WTC11 (cell line): Measurements from ENCODE around the gene DHRS4L2. TPM values are rescaled to one million over a fixed set of nuclear protein-coding genes. Genes with fewer than 3 reads are reported as not detected.
"Not testable (repeated sequence)": the region's sequence is repeated elsewhere in the genome, so short reads cannot be mapped to it uniquely, and the experiment has no call there.

Experiments
- ATAC-seq: fragments of 200-7000 bp; cut with Tn5 transposase; 2 replicates; pipeline ENCODE4 v1.10.0; 2021; ENCODE audit warnings: mild to moderate bottlenecking, moderate library complexity
- CTCF ChIA-PET: fragments of 300-600 bp; sonication (Branson Sonifier 250); formaldehyde crosslinking; loops from one replicate; lab custom pipeline; 2021; ENCODE audit warnings: antibody characterized with exemption; lab: Charles Lee
- POLR2A ChIA-PET: fragments of 350-600 bp; sonication (Branson Sonifier 250); formaldehyde crosslinking; loops from one replicate; lab custom pipeline; 2021; ENCODE audit warnings: antibody characterized with exemption; lab: Charles Lee
- DNase-seq: peaks from one replicate; pipeline ENCODE4 v3.0.0; 2021; ENCODE audit warnings: low spot score
- H3K27ac Mint-ChIP-seq: 2 replicates; pipeline ENCODE4 v1.8.0; 2021; ENCODE audit warnings: mixed read lengths
- H3K27me3 Mint-ChIP-seq: 2 replicates; pipeline ENCODE4 v1.8.0; 2021; ENCODE audit warnings: low read depth, mild to moderate bottlenecking, moderate library complexity, mixed read lengths
- H3K36me3 Mint-ChIP-seq: 2 replicates; pipeline ENCODE4 v1.8.0; 2021; ENCODE audit warnings: mixed read lengths
- H3K4me1 Mint-ChIP-seq: 2 replicates; pipeline ENCODE4 v1.8.0; 2022; ENCODE audit warnings: mixed read lengths
- H3K4me3 Mint-ChIP-seq: 2 replicates; pipeline ENCODE4 v1.8.0; 2021; ENCODE audit warnings: mild to moderate bottlenecking, moderate library complexity, mixed read lengths
- H3K9me3 Mint-ChIP-seq: 2 replicates; pipeline ENCODE4 v1.8.0; 2021; ENCODE audit warnings: mixed read lengths
- CREM ChIP-seq: sonication (generic); formaldehyde crosslinking; IDR thresholded peaks from 2 replicates; pipeline ENCODE4 v1.8.1; 2022; ENCODE audit warnings: mild to moderate bottlenecking, missing genetic modification reagents, moderate library complexity
- ETV6 ChIP-seq: sonication (generic); formaldehyde crosslinking; IDR thresholded peaks from 2 replicates; pipeline ENCODE4 v1.8.1; 2022; ENCODE audit warnings: mild to moderate bottlenecking, missing genetic modification reagents
- GTF2I ChIP-seq: fragments of 250-450 bp; sonication (Bioruptor Pico); conservative IDR thresholded peaks from 2 replicates; pipeline ENCODE4 v1.4.0; 2021; ENCODE audit warnings: mild to moderate bottlenecking
- MXD4 ChIP-seq: fragments of 250-450 bp; sonication (Bioruptor Pico); IDR thresholded peaks from 2 replicates; pipeline ENCODE4 v1.8.0; 2021; ENCODE audit warnings: mild to moderate bottlenecking, moderate library complexity, borderline replicate concordance
- MYBL2 ChIP-seq: sonication (generic); formaldehyde crosslinking; IDR thresholded peaks from 2 replicates; pipeline ENCODE4 v1.8.1; 2023; ENCODE audit warnings: mild to moderate bottlenecking, moderate library complexity, missing genetic modification reagents
- NFE2L1 ChIP-seq: sonication (generic); formaldehyde crosslinking; IDR thresholded peaks from 2 replicates; pipeline ENCODE4 v1.8.1; 2023; ENCODE audit warnings: missing genetic modification reagents
- PRRX2 ChIP-seq: fragments of 250-450 bp; sonication (Bioruptor Pico); IDR thresholded peaks from 2 replicates; pipeline ENCODE4 v1.8.0; 2021; ENCODE audit warnings: mild to moderate bottlenecking
- RORB ChIP-seq: fragments of 250-450 bp; sonication (Bioruptor Pico); IDR thresholded peaks from 2 replicates; pipeline ENCODE4 v1.9.0; 2021; ENCODE audit warnings: mild to moderate bottlenecking
- ZNF121 ChIP-seq: sonication (generic); formaldehyde crosslinking; IDR thresholded peaks from 2 replicates; pipeline ENCODE4 v1.8.0; 2023; ENCODE audit warnings: missing genetic modification reagents
- ZNF317 ChIP-seq: sonication (generic); formaldehyde crosslinking; IDR thresholded peaks from 2 replicates; pipeline ENCODE4 v1.8.1; 2023; ENCODE audit warnings: low read depth, mild to moderate bottlenecking, moderate library complexity, missing genetic modification reagents, borderline replicate concordance
- ZNF671 ChIP-seq: fragments of 250-450 bp; sonication (Bioruptor Pico); IDR thresholded peaks from 2 replicates; pipeline ENCODE4 v1.8.0; 2021; ENCODE audit warnings: mild to moderate bottlenecking
- total RNA-seq: library from RNA; stranded (reverse); gene quantifications from 3 replicates; pipeline ENCODE4 v1.2.3, GENCODE V29; 2021
- TF ChIP-seq, protein P1 (sequence below): fragments of 200-600 bp; IDR thresholded peaks from 2 replicates; pipeline ENCODE4 v1.8.0; 2022; ENCODE audit warnings: antibody characterized with exemption
- TF ChIP-seq, protein P2 (sequence below): fragments of 250-450 bp; sonication (Bioruptor Pico); IDR thresholded peaks from 2 replicates; pipeline ENCODE4 v1.9.0; 2021; ENCODE audit warnings: mild to moderate bottlenecking, borderline replicate concordance
- TF ChIP-seq, protein P3 (sequence below): sonication (generic); formaldehyde crosslinking; IDR thresholded peaks from 2 replicates; pipeline ENCODE4 v1.8.0; 2022; ENCODE audit warnings: missing genetic modification reagents
- TF ChIP-seq, protein P4 (sequence below): sonication (generic); formaldehyde crosslinking; IDR thresholded peaks from 2 replicates; pipeline ENCODE4 v1.8.1; 2022; ENCODE audit warnings: missing genetic modification reagents, borderline replicate concordance
- TF ChIP-seq, protein P5 (sequence below): sonication (generic); formaldehyde crosslinking; IDR thresholded peaks from 2 replicates; pipeline ENCODE4 v1.8.0; 2023; ENCODE audit warnings: missing genetic modification reagents
- TF ChIP-seq, protein P6 (sequence below): fragments of 250-450 bp; sonication (Bioruptor Pico); IDR thresholded peaks from 2 replicates; pipeline ENCODE4 v1.9.0; 2021; ENCODE audit warnings: mild to moderate bottlenecking

DHRS4L2 gene
- total RNA-seq, 1 experiment from 2014 or later = 10.2 TPM

DNA sequence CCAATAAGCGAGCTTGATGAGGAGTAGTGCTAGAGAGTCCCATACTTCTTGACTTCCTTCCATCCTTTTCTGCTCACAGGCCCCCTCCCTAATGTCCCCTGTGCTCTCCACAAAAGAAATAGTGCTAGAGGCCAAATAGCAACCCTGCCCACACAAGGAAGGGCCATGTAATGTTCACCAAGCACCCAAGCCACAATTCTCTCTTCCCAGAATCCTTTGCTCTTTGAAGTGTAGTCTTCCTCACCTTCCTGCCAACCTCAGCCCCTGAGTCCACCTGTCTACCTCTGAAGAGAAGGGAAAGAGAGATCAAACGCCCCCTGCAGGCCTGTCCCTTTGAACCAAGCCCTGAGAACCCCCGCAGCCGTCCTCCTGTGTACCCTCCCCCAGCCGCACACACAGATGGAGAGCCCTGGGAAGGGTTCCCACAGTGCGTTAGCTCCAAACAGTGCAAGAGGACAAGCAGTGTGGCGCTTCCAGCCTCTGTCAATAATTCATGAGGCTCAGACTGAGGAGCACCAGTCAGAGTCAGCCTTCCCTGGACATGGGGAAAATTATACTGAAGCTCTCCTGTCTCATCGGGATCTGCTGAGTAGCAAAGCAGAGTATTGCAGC lies 37.0 kb upstream of the DHRS4L2 start:
- H3K9me3 Mint-ChIP-seq = peaks cover 23% of the 10 kb centered on the region
- H3K36me3 Mint-ChIP-seq = peaks cover 3% of the 10 kb centered on the region; the same call in 1 of the 2 replicates
- peaks cover 26% of the 10 kb centered on the region for H3K4me1 Mint-ChIP-seq
- TF ChIP-seq, protein P1, sequence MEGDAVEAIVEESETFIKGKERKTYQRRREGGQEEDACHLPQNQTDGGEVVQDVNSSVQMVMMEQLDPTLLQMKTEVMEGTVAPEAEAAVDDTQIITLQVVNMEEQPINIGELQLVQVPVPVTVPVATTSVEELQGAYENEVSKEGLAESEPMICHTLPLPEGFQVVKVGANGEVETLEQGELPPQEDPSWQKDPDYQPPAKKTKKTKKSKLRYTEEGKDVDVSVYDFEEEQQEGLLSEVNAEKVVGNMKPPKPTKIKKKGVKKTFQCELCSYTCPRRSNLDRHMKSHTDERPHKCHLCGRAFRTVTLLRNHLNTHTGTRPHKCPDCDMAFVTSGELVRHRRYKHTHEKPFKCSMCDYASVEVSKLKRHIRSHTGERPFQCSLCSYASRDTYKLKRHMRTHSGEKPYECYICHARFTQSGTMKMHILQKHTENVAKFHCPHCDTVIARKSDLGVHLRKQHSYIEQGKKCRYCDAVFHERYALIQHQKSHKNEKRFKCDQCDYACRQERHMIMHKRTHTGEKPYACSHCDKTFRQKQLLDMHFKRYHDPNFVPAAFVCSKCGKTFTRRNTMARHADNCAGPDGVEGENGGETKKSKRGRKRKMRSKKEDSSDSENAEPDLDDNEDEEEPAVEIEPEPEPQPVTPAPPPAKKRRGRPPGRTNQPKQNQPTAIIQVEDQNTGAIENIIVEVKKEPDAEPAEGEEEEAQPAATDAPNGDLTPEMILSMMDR = peak; percentile 29; the same call in 1 of the 2 replicates
- TF ChIP-seq GTF2I (CRISPR knock-in tag) = no peak
- H3K27me3 Mint-ChIP-seq = peaks cover 2% of the 10 kb centered on the region; the same call in 1 of the 2 replicates
- H3K4me3 Mint-ChIP-seq = 0 out of 2 replicates have a peak overlapping the region, but pooled peaks have one; percentile 3
- ATAC-seq (peak; percentile 23), DNase-seq (peak; percentile 73)
- H3K27ac Mint-ChIP-seq = no peak overlapping the region
- CTCF ChIA-PET = interaction anchor here (0.7 to 4.6 kb wide), 10 partner anchors 15 to 363 kb away, joined by 3 to 28 read pairs (median 4); partner anchors contain the start of genes CARMIL3, DCAF11 and NRL
- POLR2A ChIA-PET = no interaction called here

DNA sequence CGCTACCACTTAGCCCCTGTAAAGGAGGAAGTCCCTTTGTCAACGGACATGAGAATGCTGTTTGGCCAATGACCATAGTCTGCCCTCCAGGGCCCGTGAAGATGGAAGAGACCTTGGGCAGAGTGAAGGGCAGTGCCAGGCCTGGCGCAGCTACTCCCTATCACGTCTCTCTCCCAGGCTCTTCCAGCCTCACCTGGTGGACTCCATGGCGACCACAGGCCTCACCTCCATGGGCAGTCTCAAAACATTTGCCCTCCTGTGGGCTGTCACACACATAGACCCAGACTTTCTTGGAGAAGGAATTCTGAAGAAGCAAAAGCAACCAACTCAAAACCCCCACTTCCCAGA lies 35.6 kb upstream of the DHRS4L2 start:
- DNase-seq, POLR2A ChIA-PET, H3K27me3 Mint-ChIP-seq, H3K36me3 Mint-ChIP-seq: not testable (repeated sequence)
- peak overlapping the region; percentile 84; the same call in 1 of the 2 replicates for H3K27ac Mint-ChIP-seq
- peak overlapping the region; percentile 87 for H3K4me3 Mint-ChIP-seq
- CTCF ChIA-PET = interaction anchor here (0.6 to 4.6 kb wide), 11 partner anchors 10 to 372 kb away, joined by 3 to 28 read pairs (median 6); no protein-coding TSS in a partner anchor
- H3K4me1 Mint-ChIP-seq = peaks cover 26% of the 10 kb centered on the region
- peak; percentile 5 for ATAC-seq
- H3K9me3 Mint-ChIP-seq = peaks cover 18% of the 10 kb centered on the region

DNA sequence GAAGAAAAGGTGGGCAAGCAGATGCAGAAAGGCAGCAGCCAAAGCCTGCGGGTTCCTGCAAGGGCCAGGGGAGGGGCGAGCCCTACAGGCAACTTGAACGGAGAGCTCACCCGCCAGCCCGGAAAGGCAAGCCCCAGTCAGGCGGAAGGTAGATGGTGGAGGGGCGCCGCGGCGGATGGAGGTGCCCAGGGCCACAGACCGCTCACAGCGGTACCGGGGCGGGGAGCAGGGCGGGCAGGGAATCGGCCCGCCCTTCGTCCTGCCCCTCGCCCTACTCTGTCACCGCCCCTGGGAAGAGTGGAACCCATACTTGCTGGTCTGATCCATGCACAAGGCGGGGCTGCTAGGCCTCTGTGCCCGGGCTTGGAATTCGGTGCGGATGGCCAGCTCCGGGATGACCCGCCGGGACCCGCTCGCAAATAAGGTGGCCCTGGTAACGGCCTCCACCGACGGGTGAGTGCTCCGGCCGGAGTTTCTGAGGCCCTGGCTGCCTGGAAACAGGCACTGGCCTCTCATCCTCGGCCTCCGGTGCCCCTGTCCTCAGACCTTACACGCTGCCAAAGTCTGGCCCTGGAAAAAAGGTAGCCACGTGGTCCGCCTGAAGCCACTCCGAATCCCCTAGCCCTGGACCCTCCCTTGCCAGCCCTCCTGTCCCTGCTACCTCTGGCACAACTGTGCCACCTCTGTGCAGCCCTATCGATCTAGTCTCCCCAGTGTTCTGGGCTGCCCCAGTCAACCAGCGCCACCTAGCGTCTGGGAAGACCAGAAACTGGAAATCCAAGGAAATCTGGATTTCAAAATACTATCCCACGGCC lies 35.1 kb upstream of the DHRS4L2 start, which contains the start of gene DHRS4:
TSS of gene DHRS4 (plus strand) at position 307 of the 815 bp plus-strand sequence. CDS start at position 326, 19 bp downstream.
- peak; percentile 95 for ATAC-seq
- Mint-ChIP-seq H3K27me3 (peaks cover 2% of the 10 kb centered on the region; the same call in 1 of the 2 replicates), H3K27ac (peak within 1 kb of the TSS; percentile 84), H3K4me3 (peak within 1 kb of the TSS; percentile 87), H3K9me3 (peaks cover 12% of the 10 kb centered on the region), H3K4me1 (peaks cover 26% of the 10 kb centered on the region), H3K36me3 (peaks cover 3% of the 10 kb centered on the region; the same call in 1 of the 2 replicates)
- ChIA-PET CTCF (interaction anchor here (0.6 to 4.6 kb wide), 11 partner anchors 11 to 373 kb away, joined by 3 to 28 read pairs (median 6); no protein-coding TSS in a partner anchor), POLR2A (no interaction called here)
- DNase-seq = peak; percentile 82
- TF ChIP-seq, protein P2, sequence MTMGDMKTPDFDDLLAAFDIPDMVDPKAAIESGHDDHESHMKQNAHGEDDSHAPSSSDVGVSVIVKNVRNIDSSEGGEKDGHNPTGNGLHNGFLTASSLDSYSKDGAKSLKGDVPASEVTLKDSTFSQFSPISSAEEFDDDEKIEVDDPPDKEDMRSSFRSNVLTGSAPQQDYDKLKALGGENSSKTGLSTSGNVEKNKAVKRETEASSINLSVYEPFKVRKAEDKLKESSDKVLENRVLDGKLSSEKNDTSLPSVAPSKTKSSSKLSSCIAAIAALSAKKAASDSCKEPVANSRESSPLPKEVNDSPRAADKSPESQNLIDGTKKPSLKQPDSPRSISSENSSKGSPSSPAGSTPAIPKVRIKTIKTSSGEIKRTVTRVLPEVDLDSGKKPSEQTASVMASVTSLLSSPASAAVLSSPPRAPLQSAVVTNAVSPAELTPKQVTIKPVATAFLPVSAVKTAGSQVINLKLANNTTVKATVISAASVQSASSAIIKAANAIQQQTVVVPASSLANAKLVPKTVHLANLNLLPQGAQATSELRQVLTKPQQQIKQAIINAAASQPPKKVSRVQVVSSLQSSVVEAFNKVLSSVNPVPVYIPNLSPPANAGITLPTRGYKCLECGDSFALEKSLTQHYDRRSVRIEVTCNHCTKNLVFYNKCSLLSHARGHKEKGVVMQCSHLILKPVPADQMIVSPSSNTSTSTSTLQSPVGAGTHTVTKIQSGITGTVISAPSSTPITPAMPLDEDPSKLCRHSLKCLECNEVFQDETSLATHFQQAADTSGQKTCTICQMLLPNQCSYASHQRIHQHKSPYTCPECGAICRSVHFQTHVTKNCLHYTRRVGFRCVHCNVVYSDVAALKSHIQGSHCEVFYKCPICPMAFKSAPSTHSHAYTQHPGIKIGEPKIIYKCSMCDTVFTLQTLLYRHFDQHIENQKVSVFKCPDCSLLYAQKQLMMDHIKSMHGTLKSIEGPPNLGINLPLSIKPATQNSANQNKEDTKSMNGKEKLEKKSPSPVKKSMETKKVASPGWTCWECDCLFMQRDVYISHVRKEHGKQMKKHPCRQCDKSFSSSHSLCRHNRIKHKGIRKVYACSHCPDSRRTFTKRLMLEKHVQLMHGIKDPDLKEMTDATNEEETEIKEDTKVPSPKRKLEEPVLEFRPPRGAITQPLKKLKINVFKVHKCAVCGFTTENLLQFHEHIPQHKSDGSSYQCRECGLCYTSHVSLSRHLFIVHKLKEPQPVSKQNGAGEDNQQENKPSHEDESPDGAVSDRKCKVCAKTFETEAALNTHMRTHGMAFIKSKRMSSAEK = no peak
- TF ChIP-seq, protein P3, sequence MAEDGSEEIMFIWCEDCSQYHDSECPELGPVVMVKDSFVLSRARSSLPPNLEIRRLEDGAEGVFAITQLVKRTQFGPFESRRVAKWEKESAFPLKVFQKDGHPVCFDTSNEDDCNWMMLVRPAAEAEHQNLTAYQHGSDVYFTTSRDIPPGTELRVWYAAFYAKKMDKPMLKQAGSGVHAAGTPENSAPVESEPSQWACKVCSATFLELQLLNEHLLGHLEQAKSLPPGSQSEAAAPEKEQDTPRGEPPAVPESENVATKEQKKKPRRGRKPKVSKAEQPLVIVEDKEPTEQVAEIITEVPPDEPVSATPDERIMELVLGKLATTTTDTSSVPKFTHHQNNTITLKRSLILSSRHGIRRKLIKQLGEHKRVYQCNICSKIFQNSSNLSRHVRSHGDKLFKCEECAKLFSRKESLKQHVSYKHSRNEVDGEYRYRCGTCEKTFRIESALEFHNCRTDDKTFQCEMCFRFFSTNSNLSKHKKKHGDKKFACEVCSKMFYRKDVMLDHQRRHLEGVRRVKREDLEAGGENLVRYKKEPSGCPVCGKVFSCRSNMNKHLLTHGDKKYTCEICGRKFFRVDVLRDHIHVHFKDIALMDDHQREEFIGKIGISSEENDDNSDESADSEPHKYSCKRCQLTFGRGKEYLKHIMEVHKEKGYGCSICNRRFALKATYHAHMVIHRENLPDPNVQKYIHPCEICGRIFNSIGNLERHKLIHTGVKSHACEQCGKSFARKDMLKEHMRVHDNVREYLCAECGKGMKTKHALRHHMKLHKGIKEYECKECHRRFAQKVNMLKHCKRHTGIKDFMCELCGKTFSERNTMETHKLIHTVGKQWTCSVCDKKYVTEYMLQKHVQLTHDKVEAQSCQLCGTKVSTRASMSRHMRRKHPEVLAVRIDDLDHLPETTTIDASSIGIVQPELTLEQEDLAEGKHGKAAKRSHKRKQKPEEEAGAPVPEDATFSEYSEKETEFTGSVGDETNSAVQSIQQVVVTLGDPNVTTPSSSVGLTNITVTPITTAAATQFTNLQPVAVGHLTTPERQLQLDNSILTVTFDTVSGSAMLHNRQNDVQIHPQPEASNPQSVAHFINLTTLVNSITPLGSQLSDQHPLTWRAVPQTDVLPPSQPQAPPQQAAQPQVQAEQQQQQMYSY (CRISPR knock-in tag) = no peak
- TF ChIP-seq PRRX2 (no peak), ZNF121 (CRISPR knock-in tag) (no peak), RORB (CRISPR knock-in tag) (no peak), ZNF317 (no peak), CREM (CRISPR knock-in tag) (no peak), MYBL2 (no peak), ZNF671 (CRISPR knock-in tag) (no peak), MXD4 (no peak), ETV6 (CRISPR knock-in tag) (peak; percentile 13; the same call in 1 of the 2 replicates), NFE2L1 (CRISPR knock-in tag) (0 out of 2 replicates have a peak, but pooled peaks have one; percentile 6)
- TF ChIP-seq, protein P4, sequence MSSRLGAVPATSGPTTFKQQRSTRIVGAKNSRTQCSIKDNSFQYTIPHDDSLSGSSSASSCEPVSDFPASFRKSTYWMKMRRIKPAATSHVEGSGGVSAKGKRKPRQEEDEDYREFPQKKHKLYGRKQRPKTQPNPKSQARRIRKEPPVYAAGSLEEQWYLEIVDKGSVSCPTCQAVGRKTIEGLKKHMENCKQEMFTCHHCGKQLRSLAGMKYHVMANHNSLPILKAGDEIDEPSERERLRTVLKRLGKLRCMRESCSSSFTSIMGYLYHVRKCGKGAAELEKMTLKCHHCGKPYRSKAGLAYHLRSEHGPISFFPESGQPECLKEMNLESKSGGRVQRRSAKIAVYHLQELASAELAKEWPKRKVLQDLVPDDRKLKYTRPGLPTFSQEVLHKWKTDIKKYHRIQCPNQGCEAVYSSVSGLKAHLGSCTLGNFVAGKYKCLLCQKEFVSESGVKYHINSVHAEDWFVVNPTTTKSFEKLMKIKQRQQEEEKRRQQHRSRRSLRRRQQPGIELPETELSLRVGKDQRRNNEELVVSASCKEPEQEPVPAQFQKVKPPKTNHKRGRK (CRISPR knock-in tag) = no peak
- TF ChIP-seq, protein P5, sequence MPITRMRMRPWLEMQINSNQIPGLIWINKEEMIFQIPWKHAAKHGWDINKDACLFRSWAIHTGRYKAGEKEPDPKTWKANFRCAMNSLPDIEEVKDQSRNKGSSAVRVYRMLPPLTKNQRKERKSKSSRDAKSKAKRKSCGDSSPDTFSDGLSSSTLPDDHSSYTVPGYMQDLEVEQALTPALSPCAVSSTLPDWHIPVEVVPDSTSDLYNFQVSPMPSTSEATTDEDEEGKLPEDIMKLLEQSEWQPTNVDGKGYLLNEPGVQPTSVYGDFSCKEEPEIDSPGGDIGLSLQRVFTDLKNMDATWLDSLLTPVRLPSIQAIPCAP (CRISPR knock-in tag) = no peak
- TF ChIP-seq, protein P6, sequence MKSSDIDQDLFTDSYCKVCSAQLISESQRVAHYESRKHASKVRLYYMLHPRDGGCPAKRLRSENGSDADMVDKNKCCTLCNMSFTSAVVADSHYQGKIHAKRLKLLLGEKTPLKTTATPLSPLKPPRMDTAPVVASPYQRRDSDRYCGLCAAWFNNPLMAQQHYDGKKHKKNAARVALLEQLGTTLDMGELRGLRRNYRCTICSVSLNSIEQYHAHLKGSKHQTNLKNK (CRISPR knock-in tag) = no peak
